SH-SY5Y (cell line): ENCODE measurements around the gene PRAC2.

Experiments
- GATA2 ChIP-seq: IDR thresholded peaks from 2 replicates; pipeline ENCODE4 v1.6.1; 2011; ENCODE audit warnings: mild to moderate bottlenecking, low read depth, low read length
- GATA3 ChIP-seq: IDR thresholded peaks from 2 replicates; pipeline ENCODE4 v1.6.1; 2011; ENCODE audit warnings: low read depth, mild to moderate bottlenecking, low read length, moderate library complexity

- no peak for TF ChIP-seq GATA3
- TF ChIP-seq GATA2, result no peak
These were observed 31.0 kb downstream of the PRAC2 start for GRCh38 chr17:48753794-48754499.
